ENCODE results near the gene LRRN2. TPM values are rescaled to one million over a fixed set of nuclear protein-coding genes. Genes with fewer than 3 reads are reported as not detected.

LRRN2 gene
- total and polyA plus RNA-seq, 11 donors: 0.65 to 4.2 (median 1.5) TPM

- Histone ChIP-seq H3K4me3 (no peak overlapping the region), H3K27me3 (no peaks in the 10 kb centered on the region), H3K4me1 (peaks cover 0 to 10% (median 0%) of the 10 kb centered on the region in 12 donors), H3K36me3 (no peaks in the 10 kb centered on the region), H3K27ac (no peak overlapping the region), H3K9me3 (no peaks in the 10 kb centered on the region)
- DNase-seq (no peak), ATAC-seq (peak in 1 of 4 donors; percentile 25)
- intact Hi-C loops (cut with DNase I): no loop called here
- WGBS, 4 donors: 77 to 85% (median 81%) methylated on average over 11 of the region's 11 CpGs
- TF ChIP-seq POLR2A (IDR thresholded peaks at IDR 0.05) (no peak), CTCF (IDR thresholded peaks at IDR 0.05) (no peak)
These were observed 100.7 kb downstream of the LRRN2 start for GRCh38 chr1:204584699-204585372.

DNA sequence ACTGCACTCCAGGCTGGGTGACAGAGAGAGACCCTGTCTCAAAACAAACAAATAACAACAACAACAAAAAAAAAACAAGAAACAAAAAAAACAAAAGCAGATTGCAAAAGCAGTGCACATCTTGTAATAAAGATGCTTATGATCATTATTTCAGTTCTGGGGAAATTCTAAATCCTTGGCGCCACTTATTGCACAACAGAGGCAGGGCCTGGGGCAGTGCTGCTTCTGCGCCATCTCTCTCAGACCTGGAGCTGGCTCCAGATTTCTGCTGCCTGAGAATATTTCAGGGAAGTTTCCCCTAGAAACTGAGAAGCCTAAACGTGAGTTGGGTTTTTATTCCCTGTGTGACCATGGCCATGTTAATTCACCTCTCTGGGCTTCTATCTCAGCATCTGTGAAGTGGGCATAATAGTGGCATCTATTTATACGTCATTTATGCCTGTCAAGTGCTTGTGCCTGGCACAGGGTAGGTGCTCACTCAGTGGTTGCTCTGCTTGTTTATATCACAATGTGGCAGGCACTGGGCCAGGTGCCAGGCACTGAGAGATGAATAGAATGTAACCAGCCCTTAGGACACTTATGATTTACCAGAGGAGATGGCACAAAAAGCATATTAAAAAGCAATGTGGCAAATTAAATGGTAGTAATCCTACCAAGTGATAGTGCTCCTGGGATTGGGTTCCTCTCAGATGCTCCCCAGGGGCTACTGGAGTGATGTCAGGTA is 101.5 kb downstream of the LRRN2 start:
- H3K4me1 ChIP-seq: peaks cover 0 to 17% (median 0%) of the 10 kb centered on the region in 12 donors
- TF ChIP-seq CTCF (IDR thresholded peaks at IDR 0.05) (no peak), POLR2A (IDR thresholded peaks at IDR 0.05) (no peak)
- no peak overlapping the region for H3K27ac ChIP-seq
- intact Hi-C loops (cut with DNase I): no loop called here
- DNase-seq (peak; percentile 56 to 89 (median 79)), ATAC-seq (peak; percentile 78 to 94 (median 92))
- no peaks in the 10 kb centered on the region for H3K9me3 ChIP-seq
- H3K36me3 ChIP-seq: no peaks in the 10 kb centered on the region
- H3K4me3 ChIP-seq: no peak overlapping the region
- no peaks in the 10 kb centered on the region for H3K27me3 ChIP-seq
- WGBS, 4 donors: 76 to 82% (median 78%) methylated on average over 4 of the region's 4 CpGs

- no peak for TF ChIP-seq POLR2A (IDR thresholded peaks at IDR 0.05)
- no peak for TF ChIP-seq CTCF (IDR thresholded peaks at IDR 0.05)
- no peaks in the 10 kb centered on the region for H3K36me3 ChIP-seq
- H3K27ac ChIP-seq: no peak overlapping the region
- no peak for ATAC-seq
- 90 to 96% (median 94%) methylated on average over 3 of the region's 3 CpGs for WGBS, 4 donors
- no peaks in the 10 kb centered on the region for H3K9me3 ChIP-seq
- no peak overlapping the region for H3K4me3 ChIP-seq
- no peak for DNase-seq
- intact Hi-C loops (cut with DNase I): no loop called here
- no peaks in the 10 kb centered on the region for H3K27me3 ChIP-seq
- peaks cover 0 to 28% (median 5%) of the 10 kb centered on the region in 12 donors for H3K4me1 ChIP-seq
These were observed 103.8 kb downstream of the LRRN2 start for GRCh38 chr1:204581759-204582158.

DNA sequence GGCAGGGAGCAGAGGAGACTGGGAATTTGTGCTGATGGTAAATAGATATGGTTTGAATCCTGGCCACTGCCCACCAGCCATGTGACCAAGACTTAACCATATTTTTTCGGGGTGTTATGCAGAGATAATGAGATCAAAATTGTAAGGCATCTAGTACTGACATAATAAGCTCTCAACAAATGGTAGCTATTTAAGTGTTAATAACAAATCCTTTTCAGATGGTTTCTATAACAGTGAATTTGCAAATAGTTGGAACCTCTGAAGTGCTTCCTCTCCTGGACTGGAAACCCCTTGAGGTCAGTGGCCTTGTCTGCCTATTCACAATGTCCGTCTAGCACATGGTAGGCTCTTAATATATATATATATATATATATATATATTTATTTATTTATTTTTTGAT is 104.7 kb downstream of the LRRN2 start:
- intact Hi-C loops (cut with DNase I): no loop called here
- WGBS, 4 donors: 86 to 89% (median 87%) methylated on average over 2 of the region's 2 CpGs
- DNase-seq (no peak), ATAC-seq (no peak)
- H3K36me3 ChIP-seq: no peaks in the 10 kb centered on the region
- no peak overlapping the region for H3K27ac ChIP-seq
- TF ChIP-seq POLR2A (IDR thresholded peaks at IDR 0.05) (no peak), CTCF (IDR thresholded peaks at IDR 0.05) (no peak)
- no peak overlapping the region for H3K4me3 ChIP-seq
- peaks cover 0 to 28% (median 5%) of the 10 kb centered on the region in 12 donors for H3K4me1 ChIP-seq
- no peaks in the 10 kb centered on the region for H3K27me3 ChIP-seq
- H3K9me3 ChIP-seq: no peaks in the 10 kb centered on the region
